Effector memory CD4-positive, alpha-beta T cell (primary cell): ENCODE results near the gene PTPRN2.

Experiments used
- DNase-seq, 3 donors: peaks; one replicate each; pipeline ENCODE4 v3.0.0-alpha.2; 2020
- H3K27ac ChIP-seq: 2 replicates; pipeline ENCODE4 v1.7.0; 2013; ENCODE audit warnings: mild to moderate bottlenecking, low read length, moderate library complexity; ENCODE audit not compliant: insufficient read depth, poor library complexity, severe bottlenecking
- H3K27me3 ChIP-seq: replicated peaks from 2 replicates; pipeline ENCODE4 v1.7.0; 2013; ENCODE audit warnings: mild to moderate bottlenecking, low read length; ENCODE audit not compliant: insufficient read depth, control insufficient read depth, poor library complexity, severe bottlenecking
- H3K36me3 ChIP-seq: 2 replicates; pipeline ENCODE4 v1.7.0; 2013; ENCODE audit warnings: mild to moderate bottlenecking, low read length, moderate library complexity; ENCODE audit not compliant: control insufficient read depth, insufficient read depth
- H3K4me1 ChIP-seq: 2 replicates; pipeline ENCODE4 v1.7.0; 2013; ENCODE audit warnings: low read length, mild to moderate bottlenecking; ENCODE audit not compliant: control insufficient read depth, insufficient read depth, poor library complexity, severe bottlenecking
- H3K4me3 ChIP-seq: 2 replicates; pipeline ENCODE4 v1.7.0; 2013; ENCODE audit warnings: low read length, low read depth, mild to moderate bottlenecking; ENCODE audit not compliant: insufficient read depth, poor library complexity, severe bottlenecking
- H3K9me3 ChIP-seq: 2 replicates; pipeline ENCODE4 v1.7.0; 2013; ENCODE audit warnings: mild to moderate bottlenecking, low read length, moderate library complexity; ENCODE audit not compliant: control insufficient read depth

PTPRN2 gene

GRCh38 chr7:157613575-157614322 is 973.9 kb downstream of the PTPRN2 start:
- no peak for DNase-seq
- Histone ChIP-seq H3K9me3 (no peaks in the 10 kb centered on the region), H3K27me3 (no peaks in the 10 kb centered on the region), H3K4me1 (peaks cover 10% of the 10 kb centered on the region), H3K27ac (peak overlapping the region; percentile 45), H3K36me3 (no peaks in the 10 kb centered on the region), H3K4me3 (peak overlapping the region; percentile 64)

DNA sequence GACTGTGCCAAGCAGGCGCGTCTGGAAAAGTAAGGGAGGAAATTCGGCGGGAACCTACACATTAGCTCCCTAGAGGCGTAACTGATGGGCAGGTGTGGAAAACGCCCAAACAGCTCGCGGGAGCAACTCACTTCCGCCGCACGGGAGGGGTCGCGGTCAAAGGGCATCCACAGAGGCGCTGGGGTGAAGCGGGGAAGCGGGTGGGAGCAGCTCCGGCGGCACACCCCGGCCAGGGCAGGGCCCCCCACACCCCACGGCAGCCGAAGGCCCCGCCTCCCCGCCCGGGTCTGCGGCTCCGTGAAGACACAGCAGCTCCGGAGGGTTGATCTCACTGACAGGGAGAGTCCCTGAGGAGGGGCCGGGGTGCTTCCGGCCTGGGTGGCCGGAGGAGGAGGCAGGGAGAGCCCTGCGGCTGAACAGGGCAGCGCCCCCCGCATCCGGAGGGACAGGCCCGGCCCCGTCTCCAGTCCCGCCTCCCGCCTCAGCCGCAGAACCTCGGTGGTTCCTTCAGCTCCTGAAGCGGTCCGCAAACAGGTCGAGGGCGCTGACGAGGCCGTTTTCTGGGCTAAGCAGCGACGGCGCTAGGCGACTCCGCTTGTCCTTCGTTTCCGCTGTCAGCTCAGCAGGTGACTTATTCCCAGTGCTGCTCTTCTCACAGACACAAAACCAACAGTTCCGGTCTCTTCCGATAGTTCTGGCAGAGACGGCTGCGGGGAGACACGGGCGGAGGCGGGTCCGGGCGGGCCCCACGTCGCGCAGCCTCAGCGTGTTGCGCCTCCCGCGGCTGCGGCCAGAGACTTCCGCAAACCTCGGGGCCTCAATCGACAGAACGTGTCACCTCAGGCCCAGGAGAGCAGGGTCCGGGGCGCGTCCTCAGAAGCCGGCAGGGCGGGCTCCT is 974.7 kb downstream of the PTPRN2 start:
- Histone ChIP-seq H3K36me3 (no peaks in the 10 kb centered on the region), H3K4me1 (peaks cover 10% of the 10 kb centered on the region), H3K4me3 (peak overlapping the region; percentile 64), H3K27me3 (no peaks in the 10 kb centered on the region), H3K27ac (peak overlapping the region; percentile 45), H3K9me3 (no peaks in the 10 kb centered on the region)
- DNase-seq: peak; percentile 40 to 58 (median 56)

DNA sequence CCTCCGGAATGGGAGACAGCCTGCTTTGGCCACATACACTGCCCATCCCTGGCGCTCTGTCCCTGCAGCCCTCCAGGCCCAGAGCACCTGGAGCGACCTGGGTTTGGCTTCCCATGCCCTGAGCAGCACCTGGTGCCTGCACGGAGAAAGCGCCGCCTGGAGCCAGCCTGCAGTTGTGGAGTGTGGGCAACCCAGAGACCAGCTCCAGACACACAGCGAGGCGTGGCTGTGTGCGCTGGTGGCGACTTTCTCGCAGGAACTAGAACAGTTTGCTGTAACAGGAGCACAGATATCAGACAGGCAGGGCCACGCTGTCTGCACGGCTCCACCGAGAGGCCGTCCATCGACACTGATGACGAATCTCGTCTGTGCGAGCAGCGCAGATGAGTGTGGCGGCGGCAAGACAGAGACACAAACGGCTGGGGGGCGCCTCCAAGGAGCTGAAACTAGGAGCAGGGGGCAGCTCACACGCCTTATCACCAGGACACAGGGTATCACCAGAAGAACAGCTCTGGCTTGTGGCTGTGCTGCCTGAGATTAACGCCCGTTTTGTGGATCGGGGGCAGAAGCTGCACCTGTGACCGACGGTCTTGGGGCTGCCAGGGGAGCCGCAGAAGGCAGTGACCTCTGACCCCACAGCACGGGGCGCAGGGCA is 975.5 kb downstream of the PTPRN2 start:
- Histone ChIP-seq H3K27me3 (no peaks in the 10 kb centered on the region), H3K4me3 (peak overlapping the region; percentile 64), H3K9me3 (no peaks in the 10 kb centered on the region), H3K36me3 (no peaks in the 10 kb centered on the region), H3K27ac (peak overlapping the region; percentile 45), H3K4me1 (peaks cover 10% of the 10 kb centered on the region)
- DNase-seq: no peak

GRCh38 chr7:157611341-157611740 is 976.3 kb downstream of the PTPRN2 start:
- no peak overlapping the region for H3K27ac ChIP-seq
- no peak overlapping the region for H3K4me3 ChIP-seq
- no peaks in the 10 kb centered on the region for H3K27me3 ChIP-seq
- DNase-seq: no peak
- no peaks in the 10 kb centered on the region for H3K36me3 ChIP-seq
- peaks cover 10% of the 10 kb centered on the region for H3K4me1 ChIP-seq
- H3K9me3 ChIP-seq: no peaks in the 10 kb centered on the region

- Histone ChIP-seq H3K9me3 (no peaks in the 10 kb centered on the region), H3K27me3 (no peaks in the 10 kb centered on the region), H3K4me1 (peaks cover 10% of the 10 kb centered on the region), H3K36me3 (no peaks in the 10 kb centered on the region), H3K27ac (no peak overlapping the region), H3K4me3 (no peak overlapping the region)
- DNase-seq: no peak
Measured at GRCh38 chr7:157610671-157611295, 976.8 kb downstream of the PTPRN2 start.

- Histone ChIP-seq H3K9me3 (no peaks in the 10 kb centered on the region), H3K27me3 (no peaks in the 10 kb centered on the region), H3K27ac (no peak overlapping the region), H3K36me3 (no peaks in the 10 kb centered on the region), H3K4me1 (peaks cover 10% of the 10 kb centered on the region), H3K4me3 (no peak overlapping the region)
- DNase-seq: no peak
Measured at GRCh38 chr7:157609932-157610640, 977.5 kb downstream of the PTPRN2 start.

DNA sequence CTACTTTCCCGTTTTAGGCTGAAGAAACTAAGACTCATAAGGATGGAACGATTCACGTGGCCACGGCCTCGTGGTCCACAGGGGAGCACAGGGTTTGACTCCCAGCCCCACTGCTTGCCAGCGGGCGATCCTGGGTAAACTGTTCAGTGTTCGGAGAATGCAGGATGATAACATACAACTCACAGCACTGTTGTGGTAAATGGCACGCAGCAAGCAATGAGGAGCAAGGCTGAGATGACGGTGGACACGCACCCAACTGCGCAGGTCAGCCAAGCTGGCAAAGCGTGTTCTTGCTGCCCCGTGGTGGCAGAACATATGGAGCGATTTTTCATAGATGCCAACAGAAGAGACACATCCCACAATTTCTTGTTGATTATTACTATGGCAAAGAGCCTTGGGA is 978.1 kb downstream of the PTPRN2 start:
- no peaks in the 10 kb centered on the region for H3K9me3 ChIP-seq
- H3K4me1 ChIP-seq: peaks cover 10% of the 10 kb centered on the region

DNA sequence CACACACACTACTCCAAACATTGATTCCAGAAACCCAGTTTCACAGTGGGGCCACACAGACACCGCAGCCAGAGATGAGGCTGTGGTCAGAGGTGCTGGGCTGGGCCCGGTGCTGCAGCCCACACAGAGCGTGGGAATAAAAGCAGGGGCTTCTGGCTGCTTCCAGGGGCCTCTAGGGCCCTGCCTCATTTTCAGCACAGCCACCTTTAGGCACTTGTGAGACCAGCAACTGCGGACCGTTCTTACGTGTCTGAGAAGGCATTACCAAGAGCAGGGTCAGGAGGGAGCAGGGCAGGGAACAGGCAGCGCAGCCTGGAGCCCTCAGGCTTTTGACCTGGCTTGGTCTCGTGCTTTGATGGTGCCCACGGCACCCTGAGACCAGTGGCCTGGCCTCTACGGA is 980.4 kb downstream of the PTPRN2 start:
- H3K4me3 ChIP-seq: no peak overlapping the region
- no peak overlapping the region for H3K27ac ChIP-seq
- H3K27me3 ChIP-seq: no peaks in the 10 kb centered on the region
- no peaks in the 10 kb centered on the region for H3K9me3 ChIP-seq
- H3K4me1 ChIP-seq: no peaks in the 10 kb centered on the region
- no peaks in the 10 kb centered on the region for H3K36me3 ChIP-seq
- no peak for DNase-seq

More for the DNA sequence above, 978.1 kb downstream of the PTPRN2 start:
- DNase-seq: no peak
- Histone ChIP-seq H3K27ac (no peak overlapping the region), H3K4me3 (no peak overlapping the region), H3K36me3 (no peaks in the 10 kb centered on the region), H3K27me3 (no peaks in the 10 kb centered on the region)

GRCh38 chr7:157606140-157606539 is 981.5 kb downstream of the PTPRN2 start:
- H3K27ac ChIP-seq: no peak overlapping the region
- no peaks in the 10 kb centered on the region for H3K27me3 ChIP-seq
- H3K9me3 ChIP-seq: no peaks in the 10 kb centered on the region
- no peaks in the 10 kb centered on the region for H3K4me1 ChIP-seq
- DNase-seq: no peak
- no peak overlapping the region for H3K4me3 ChIP-seq
- H3K36me3 ChIP-seq: no peaks in the 10 kb centered on the region
